Superior temporal gyrus (tissue), 1 donor: ENCODE results near the gene RAB36.

Source experiments
- DNase-seq: peaks from one replicate; pipeline ENCODE4 v3.0.0-alpha.2; 2016; ENCODE audit errors: extremely low spot score

The RAB36 gene

GRCh38 chr22:23144932-23145877 is at the start of gene RAB36:
TSS of gene RAB36 (plus strand) at chr22:23145477. CDS start at chr22:23146617, 1,140 bp downstream.
- DNase-seq = peak; percentile 93

- no peak for DNase-seq
Observed at GRCh38 chr22:23095733-23096342, 49.4 kb upstream of the RAB36 start.

DNA sequence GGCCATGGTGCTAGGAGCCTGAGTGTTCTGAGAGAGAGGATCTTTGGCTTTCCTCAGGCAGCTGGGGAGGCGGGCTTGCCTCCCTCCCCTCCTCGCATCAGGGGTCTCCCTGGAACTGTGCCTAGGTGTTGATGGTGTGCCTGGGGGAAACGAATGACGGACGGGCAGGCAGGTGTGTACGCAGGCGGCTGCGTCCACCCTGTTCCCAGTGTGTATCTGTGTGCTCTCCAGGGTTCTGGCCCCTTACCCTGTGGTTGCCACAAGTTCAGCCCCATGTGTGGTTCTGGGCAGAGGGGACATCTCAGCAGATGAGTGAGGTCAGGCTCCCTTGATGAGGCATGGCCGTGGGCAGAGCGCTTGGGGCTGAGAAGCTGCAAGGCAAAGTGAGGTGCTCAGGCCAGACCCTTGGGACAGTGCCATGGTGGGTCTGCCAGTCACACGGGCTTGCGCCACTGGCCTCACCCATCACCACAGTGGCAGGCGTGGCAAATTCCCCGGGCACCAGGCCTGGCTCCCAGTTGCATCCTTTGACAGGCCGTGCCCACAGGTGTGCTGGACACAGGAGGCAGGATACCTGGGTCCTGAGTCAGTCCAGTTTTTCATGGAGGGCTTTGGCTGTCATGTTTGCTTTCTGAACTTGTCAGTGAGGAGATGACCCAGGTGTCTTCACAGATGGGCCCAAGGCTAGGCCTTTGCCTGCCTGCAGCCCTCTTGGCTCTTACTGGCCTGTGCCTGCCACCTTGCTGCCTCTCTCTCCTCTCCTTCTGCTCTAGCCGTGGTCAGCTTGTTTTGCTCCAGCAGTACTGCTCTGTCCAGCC is 47.7 kb upstream of the RAB36 start:
- no peak for DNase-seq

GRCh38 chr22:23098230-23098705 is 47.0 kb upstream of the RAB36 start:
- DNase-seq = no peak

- DNase-seq = no peak
Observed at GRCh38 chr22:23098718-23099530, 46.4 kb upstream of the RAB36 start.

DNA sequence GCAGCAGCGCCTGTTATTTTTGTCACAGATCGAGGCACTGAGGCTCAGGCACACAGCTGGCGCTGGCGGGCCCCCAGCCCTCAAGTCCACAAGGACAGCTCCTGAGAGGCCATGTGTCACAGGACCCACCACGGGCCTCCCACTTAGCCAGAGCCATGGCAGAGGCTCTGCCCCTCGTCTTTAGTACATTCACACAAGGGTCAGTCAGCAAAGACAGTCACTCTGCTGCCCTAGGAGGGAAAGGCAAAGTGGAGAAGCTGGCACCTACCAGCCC is 45.8 kb upstream of the RAB36 start:
- no peak for DNase-seq

DNA sequence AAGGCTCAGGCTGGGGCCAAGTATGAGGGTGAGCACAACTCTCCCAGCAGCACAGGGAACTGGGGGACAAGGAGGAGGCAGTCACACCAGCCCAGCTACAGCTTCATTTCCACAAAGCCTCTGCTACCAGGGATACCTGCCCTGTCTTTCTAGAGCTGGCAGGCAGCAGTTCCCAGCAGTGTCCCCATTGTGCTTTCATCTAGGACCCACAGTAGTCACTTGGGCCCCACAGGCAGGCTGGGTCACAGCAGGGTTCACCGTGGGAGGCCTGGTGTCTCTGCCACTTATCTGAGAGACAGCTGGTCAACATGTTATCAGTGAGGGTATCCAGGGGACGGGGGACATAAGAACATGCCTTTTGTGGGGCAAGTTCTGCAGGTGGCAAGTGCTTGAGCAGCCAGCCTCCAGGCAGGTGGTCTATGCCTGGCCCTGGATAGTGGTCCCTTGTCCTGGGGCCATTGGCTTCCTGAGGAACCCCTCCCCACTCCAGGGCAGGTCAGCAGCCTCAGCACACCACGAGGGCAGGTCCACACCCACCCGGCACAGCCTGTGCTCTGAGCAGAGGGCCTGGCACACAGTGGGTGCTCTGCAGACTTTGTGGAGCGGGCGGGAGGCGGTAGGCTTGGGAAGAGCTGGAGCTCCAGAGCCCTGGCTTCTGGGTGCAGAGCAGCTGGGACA is 45.0 kb upstream of the RAB36 start:
- no peak for DNase-seq

DNA sequence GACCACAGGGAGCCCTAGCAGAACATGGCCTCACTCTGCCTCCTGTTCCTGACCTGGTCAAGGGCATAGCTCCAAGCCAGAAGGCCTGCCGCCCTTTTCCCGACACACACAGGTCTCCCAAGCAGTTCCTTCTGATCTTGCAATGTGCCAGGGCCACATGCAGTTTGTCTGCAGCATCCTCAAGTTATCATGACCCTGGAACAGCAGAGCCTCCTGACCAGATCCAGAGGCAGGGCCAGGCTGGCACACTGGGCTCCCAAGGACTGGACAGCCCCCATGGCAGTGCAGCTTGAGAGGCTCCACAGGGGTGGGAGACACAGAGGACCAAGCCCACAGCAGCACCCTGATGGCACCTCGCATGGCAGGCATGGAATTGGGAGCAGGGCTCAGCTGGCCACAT is 43.8 kb upstream of the RAB36 start:
- DNase-seq = no peak

DNA sequence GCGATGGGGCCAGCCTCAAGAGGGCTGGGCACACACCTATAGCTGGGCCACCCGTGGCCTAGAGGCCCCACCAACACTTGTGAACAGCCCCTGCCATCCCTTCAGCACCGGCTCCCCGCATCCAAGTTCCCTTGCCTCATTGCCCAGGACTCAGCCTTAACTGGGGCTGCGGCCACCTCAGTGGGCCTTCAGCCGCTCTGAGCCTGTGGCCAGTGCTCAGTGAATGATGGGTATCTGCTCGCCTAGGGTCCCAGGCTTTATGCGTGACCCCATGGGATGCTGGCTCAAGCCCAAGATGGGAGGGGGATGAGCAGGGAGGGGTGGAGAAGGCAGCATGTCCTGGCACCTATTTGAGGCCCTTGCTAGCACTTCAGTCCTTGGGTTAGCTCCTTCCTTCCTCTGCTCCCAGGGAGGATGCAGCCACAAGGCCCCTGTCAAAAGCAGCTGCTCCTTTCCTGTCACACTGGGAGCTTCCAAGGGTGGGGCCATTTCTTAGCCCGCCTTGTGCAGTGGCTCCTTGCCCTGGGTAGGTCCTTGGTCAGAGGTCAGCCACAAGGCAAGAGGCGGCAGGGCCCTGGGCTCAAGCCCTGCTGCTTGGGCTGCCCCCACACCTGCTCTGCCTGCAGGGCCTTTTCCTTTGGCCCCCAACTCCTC is 43.1 kb upstream of the RAB36 start:
- no peak for DNase-seq

GRCh38 chr22:23102776-23103175 is 42.5 kb upstream of the RAB36 start:
- DNase-seq = no peak

GRCh38 chr22:23103199-23103954 is 41.9 kb upstream of the RAB36 start:
- peak; percentile 58 for DNase-seq

DNA sequence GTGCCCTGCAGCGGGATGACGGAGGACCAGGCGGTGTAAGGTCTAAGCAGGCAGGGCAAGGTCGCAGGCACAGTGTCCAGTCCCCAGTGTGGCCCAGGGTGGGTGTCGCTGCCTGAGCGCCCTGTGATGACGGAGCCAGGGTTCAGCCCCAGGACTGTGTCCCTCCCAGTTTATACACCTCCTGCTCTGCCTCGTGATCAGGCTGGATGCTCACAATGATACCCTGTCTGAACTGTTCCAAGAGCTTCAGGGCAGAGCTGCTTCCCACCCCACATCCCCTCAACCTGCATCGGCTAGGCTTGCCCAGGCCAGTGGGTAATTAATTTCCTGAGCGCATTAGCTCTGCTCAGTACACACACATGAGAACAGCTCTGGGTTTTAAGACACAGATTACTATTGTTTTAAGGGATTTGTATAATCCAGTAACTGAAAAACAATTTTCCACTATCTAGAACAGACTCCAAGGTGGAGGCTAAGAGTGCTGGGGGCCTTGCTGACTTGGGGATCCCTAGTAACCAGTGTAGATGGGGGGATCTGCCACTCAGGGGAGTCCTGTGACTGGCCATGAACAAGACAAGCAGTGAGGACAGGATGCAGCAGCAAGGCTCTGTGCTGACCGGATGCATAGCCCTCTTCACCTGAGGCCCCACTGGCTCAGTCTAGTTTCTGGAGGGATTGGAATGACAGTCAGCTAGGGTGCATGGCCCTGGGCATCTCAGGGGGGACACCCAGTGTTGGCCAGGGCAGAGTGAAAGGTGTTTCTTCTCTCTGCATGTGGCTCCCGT is 40.9 kb upstream of the RAB36 start:
- no peak for DNase-seq

- DNase-seq = no peak
Observed at GRCh38 chr22:23105304-23105703, 40.0 kb upstream of the RAB36 start.

DNA sequence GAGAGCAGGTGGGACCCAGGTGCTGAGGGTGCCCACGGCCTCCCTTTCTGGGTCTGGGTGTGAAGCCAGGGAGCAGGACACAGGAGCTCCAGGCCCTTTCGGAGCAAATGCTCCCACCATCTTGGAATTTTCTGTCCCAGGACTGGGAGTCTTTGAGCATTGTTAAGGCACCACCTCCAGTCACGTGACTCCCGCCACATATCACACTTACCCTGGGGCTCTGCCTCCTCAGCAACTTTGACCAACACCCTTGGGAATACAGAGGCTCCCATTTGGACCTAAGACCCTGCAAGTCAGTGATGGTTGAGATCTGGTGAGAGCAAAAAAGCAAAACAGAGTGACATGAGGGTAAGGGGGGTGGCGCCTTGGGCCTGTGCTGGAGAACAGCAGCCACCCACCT is 39.4 kb upstream of the RAB36 start:
- DNase-seq = no peak

- DNase-seq = no peak
Observed at GRCh38 chr22:23106344-23106743, 38.9 kb upstream of the RAB36 start.

GRCh38 chr22:23106906-23107367 is 38.3 kb upstream of the RAB36 start:
- DNase-seq = no peak

DNA sequence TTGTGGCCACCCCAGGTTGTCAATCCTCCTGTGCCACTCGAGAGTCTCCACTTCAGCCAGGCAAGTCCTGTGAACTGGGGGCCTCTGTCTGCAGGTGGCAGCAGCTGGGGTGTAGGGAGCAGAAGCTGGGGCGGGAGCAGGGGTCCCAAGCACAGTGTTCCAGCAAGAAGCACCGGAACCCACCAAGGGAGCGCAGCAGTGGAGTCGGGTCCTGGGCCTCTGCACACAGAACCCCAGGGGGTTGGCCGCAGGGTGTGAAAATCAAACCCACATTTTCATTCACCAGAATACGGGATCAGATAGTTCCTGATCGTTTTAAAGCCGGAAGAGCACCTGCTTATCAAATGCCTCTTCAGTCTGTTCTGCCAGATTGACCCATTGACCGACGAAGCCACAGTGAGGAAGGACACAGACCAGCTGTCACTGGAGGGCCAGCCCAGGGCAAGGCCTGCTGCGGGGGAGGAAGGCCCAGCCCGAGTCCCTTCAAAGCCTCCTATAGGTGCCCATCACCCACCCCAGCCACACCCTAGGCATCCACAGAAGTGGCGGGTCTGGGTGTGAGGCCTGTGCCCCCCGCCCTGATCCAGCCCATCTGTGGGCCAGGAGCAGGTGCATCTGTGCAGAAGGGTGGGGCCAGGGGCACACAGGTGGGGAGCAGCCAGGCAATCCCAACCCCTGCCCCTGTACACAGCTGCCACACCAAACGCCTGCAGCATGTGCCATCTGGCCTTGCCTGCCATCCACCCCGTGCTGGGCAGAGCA is 37.6 kb upstream of the RAB36 start:
- no peak for DNase-seq
